Measurements from ENCODE around the gene PARD3B.

PARD3B gene

GRCh38 chr2:204670124-204670523, 124.8 kb downstream of the PARD3B start:
- in situ Hi-C loops (cut with MboI; ENCODE audit: low sequenced_read_pairs, unreplicated experiment) = no loop called here
- no peak for TF ChIP-seq CTCF (IDR thresholded peaks at IDR 0.05; ENCODE audit: borderline replicate concordance, control extremely low read depth, extremely low read depth, insufficient read depth, missing control alignments)
- DNase-seq (ENCODE audit: low spot score) = no peak

GRCh38 chr2:204670756-204671155, 125.5 kb downstream of the PARD3B start:
- no peak for TF ChIP-seq CTCF (IDR thresholded peaks at IDR 0.05; ENCODE audit: borderline replicate concordance, control extremely low read depth, extremely low read depth, insufficient read depth, missing control alignments)
- no peak for DNase-seq (ENCODE audit: low spot score)
- in situ Hi-C loops (cut with MboI; ENCODE audit: low sequenced_read_pairs, unreplicated experiment) = no loop called here

GRCh38 chr2:204672772-204673171, 127.5 kb downstream of the PARD3B start:
- TF ChIP-seq CTCF (IDR thresholded peaks at IDR 0.05; ENCODE audit: borderline replicate concordance, control extremely low read depth, extremely low read depth, insufficient read depth, missing control alignments) = no peak
- in situ Hi-C loops (cut with MboI; ENCODE audit: low sequenced_read_pairs, unreplicated experiment) = no loop called here
- no peak for DNase-seq (ENCODE audit: low spot score)

GRCh38 chr2:204673877-204674276, 128.6 kb downstream of the PARD3B start:
- no peak for TF ChIP-seq CTCF (IDR thresholded peaks at IDR 0.05; ENCODE audit: borderline replicate concordance, control extremely low read depth, extremely low read depth, insufficient read depth, missing control alignments)
- no peak for DNase-seq (ENCODE audit: low spot score)
- in situ Hi-C loops (cut with MboI; ENCODE audit: low sequenced_read_pairs, unreplicated experiment) = no loop called here

- no peak for DNase-seq (ENCODE audit: low spot score)
- TF ChIP-seq CTCF (IDR thresholded peaks at IDR 0.05; ENCODE audit: borderline replicate concordance, control extremely low read depth, extremely low read depth, insufficient read depth, missing control alignments) = no peak
- in situ Hi-C loops (cut with MboI; ENCODE audit: low sequenced_read_pairs, unreplicated experiment) = no loop called here
Observed at GRCh38 chr2:204678031-204678430, 132.8 kb downstream of the PARD3B start.

GRCh38 chr2:204680576-204680975, 135.3 kb downstream of the PARD3B start:
- no peak for DNase-seq (ENCODE audit: low spot score)
- in situ Hi-C loops (cut with MboI; ENCODE audit: low sequenced_read_pairs, unreplicated experiment) = no loop called here
- no peak for TF ChIP-seq CTCF (IDR thresholded peaks at IDR 0.05; ENCODE audit: borderline replicate concordance, control extremely low read depth, extremely low read depth, insufficient read depth, missing control alignments)

- no peak for DNase-seq (ENCODE audit: low spot score)
- in situ Hi-C loops (cut with MboI; ENCODE audit: low sequenced_read_pairs, unreplicated experiment) = no loop called here
Observed at GRCh38 chr2:204681412-204681811, 136.1 kb downstream of the PARD3B start.

More at GRCh38 chr2:204681412-204681811, 136.1 kb downstream of the PARD3B start:
- no peak for TF ChIP-seq CTCF (IDR thresholded peaks at IDR 0.05; ENCODE audit: borderline replicate concordance, control extremely low read depth, extremely low read depth, insufficient read depth, missing control alignments)

Data from GM13976 (cell line).